Activated naive CD8-positive, alpha-beta T cell treated with anti-CD3 and anti-CD28 coated beads, Interleukin-2, amount 10 ng/mL, durations not matched to agents 7 days and 5 days (primary cell): ENCODE data around the gene CSNK1G2. TPM values are rescaled to one million over a fixed set of nuclear protein-coding genes. Genes with fewer than 3 reads are reported as not detected.

Source experiments
- ATAC-seq: fragments of 150-1000 bp; cut with Tn5 transposase; one replicate; pipeline ENCODE4 v1.10.0; 2021; ENCODE audit warnings: low read depth, moderate library complexity
- POLR2A ChIA-PET: fragments of 350-600 bp; sonication (Branson Sonifier 250); formaldehyde crosslinking; loops from one replicate; lab custom pipeline; 2021; ENCODE audit warnings: antibody characterized with exemption; lab: Charles Lee
- DNase-seq: peaks from one replicate; pipeline ENCODE4 v3.0.0; 2021
- H3K27ac Mint-ChIP-seq: one replicate; pipeline ENCODE4 v1.8.0; 2022; ENCODE audit warnings: mild to moderate bottlenecking, mixed read lengths
- H3K27me3 Mint-ChIP-seq: one replicate; pipeline ENCODE4 v1.8.0; 2022; ENCODE audit warnings: mild to moderate bottlenecking, moderate library complexity, mixed read lengths
- H3K36me3 Mint-ChIP-seq: one replicate; pipeline ENCODE4 v1.8.0; 2021; ENCODE audit warnings: mild to moderate bottlenecking, mixed read lengths
- H3K4me1 Mint-ChIP-seq: one replicate; pipeline ENCODE4 v1.8.0; 2021; ENCODE audit warnings: mixed read lengths
- H3K4me3 Mint-ChIP-seq: one replicate; pipeline ENCODE4 v1.8.0; 2022; ENCODE audit warnings: mild to moderate bottlenecking, moderate library complexity, mixed read lengths
- H3K9me3 Mint-ChIP-seq: one replicate; pipeline ENCODE4 v1.8.0; 2021; ENCODE audit warnings: mixed read lengths
- total RNA-seq, 2 experiments: library from RNA; stranded (reverse); gene quantifications; one replicate each; pipeline ENCODE4 v1.2.3, GENCODE V29; 2021

The CSNK1G2 gene
- total RNA-seq, 2 experiments from 2014 or later, result 127 to 134 TPM

- no peaks in the 10 kb centered on the region for H3K9me3 Mint-ChIP-seq
- DNase-seq, result no peak
- H3K27ac Mint-ChIP-seq, result no peak overlapping the region
- peaks cover 2% of the 10 kb centered on the region for H3K27me3 Mint-ChIP-seq
- POLR2A ChIA-PET, result interaction anchor here (0.8 to 1.1 kb wide), 2 partner anchors 19 to 26 kb away, joined by 3 read pairs; no protein-coding TSS in a partner anchor
- peak; percentile 6 for ATAC-seq
- peaks cover 2% of the 10 kb centered on the region for H3K36me3 Mint-ChIP-seq
- peaks cover 8% of the 10 kb centered on the region for H3K4me1 Mint-ChIP-seq
- no peak overlapping the region for H3K4me3 Mint-ChIP-seq
Measured at GRCh38 chr19:1923319-1923718, 17.7 kb upstream of the CSNK1G2 start.

GRCh38 chr19:1924320-1924961 is 16.5 kb upstream of the CSNK1G2 start:
- no peaks in the 10 kb centered on the region for H3K9me3 Mint-ChIP-seq
- peaks cover 4% of the 10 kb centered on the region for H3K27me3 Mint-ChIP-seq
- H3K36me3 Mint-ChIP-seq, result no peaks in the 10 kb centered on the region
- POLR2A ChIA-PET, result interaction anchor here (1.1 kb wide), 1 partner anchor 18 kb away, joined by 3 read pairs; no protein-coding TSS in a partner anchor
- DNase-seq (no peak), ATAC-seq (no peak)
- H3K4me1 Mint-ChIP-seq, result peaks cover 8% of the 10 kb centered on the region
- H3K27ac Mint-ChIP-seq, result no peak overlapping the region
- no peak overlapping the region for H3K4me3 Mint-ChIP-seq

GRCh38 chr19:1925544-1925943 is 15.4 kb upstream of the CSNK1G2 start:
- peaks cover 11% of the 10 kb centered on the region for H3K4me1 Mint-ChIP-seq
- POLR2A ChIA-PET, result no interaction called here

DNA sequence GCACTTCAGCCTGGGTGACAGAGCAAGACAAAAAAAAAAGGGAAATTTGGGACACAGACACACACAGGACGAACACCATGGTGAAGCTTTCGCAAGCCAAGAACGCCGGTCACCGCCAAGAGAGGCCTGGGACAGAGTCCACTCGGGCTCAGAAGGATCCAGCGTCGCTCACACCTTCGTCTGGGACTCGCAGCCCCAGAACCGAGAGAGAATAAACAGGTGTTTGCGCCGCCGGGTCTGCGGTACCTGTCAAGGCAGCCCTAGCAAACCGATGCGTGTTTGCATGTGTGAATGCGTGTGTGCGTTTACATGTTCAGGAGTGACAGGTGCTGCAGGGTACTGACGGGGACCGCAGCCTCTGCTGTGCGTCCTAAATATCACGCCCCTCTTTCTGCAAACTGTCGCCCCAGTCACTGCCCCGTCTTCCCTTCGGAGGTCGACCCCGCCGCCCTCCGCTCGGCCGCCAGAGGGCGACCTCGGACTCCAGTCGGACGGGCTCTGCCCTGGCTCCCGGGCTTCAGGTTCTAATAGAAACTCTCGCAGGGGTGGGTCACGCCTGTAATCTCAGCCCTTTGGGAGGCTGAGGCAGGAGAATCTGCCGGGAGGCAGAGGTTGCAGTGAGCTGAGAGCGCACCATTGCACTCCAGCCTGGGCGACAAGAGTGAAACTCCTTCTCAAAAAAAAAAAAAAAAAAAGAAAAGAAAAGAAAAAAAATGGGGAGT is 11.8 kb upstream of the CSNK1G2 start:
- Mint-ChIP-seq H3K9me3 (peaks cover 12% of the 10 kb centered on the region), H3K36me3 (peaks cover 10% of the 10 kb centered on the region), H3K4me3 (peak overlapping the region; percentile 78), H3K27me3 (peaks cover 14% of the 10 kb centered on the region), H3K27ac (peak overlapping the region; percentile 56), H3K4me1 (peaks cover 11% of the 10 kb centered on the region)
- ATAC-seq, result peak; percentile 91
- POLR2A ChIA-PET, result interaction anchor here (0.7 to 1.8 kb wide), 4 partner anchors 26 to 465 kb away, joined by 3 to 7 read pairs (median 4); no protein-coding TSS in a partner anchor
- peak; percentile 92 for DNase-seq

More at GRCh38 chr19:1925544-1925943, 15.4 kb upstream of the CSNK1G2 start:
- no peak for ATAC-seq
- Mint-ChIP-seq H3K27ac (no peak overlapping the region), H3K4me3 (no peak overlapping the region), H3K9me3 (no peaks in the 10 kb centered on the region), H3K27me3 (peaks cover 7% of the 10 kb centered on the region), H3K36me3 (no peaks in the 10 kb centered on the region)
- DNase-seq, result no peak

- Mint-ChIP-seq H3K27ac (no peak overlapping the region), H3K4me3 (no peak overlapping the region), H3K36me3 (peaks cover 16% of the 10 kb centered on the region), H3K9me3 (peaks cover 16% of the 10 kb centered on the region), H3K27me3 (peaks cover 13% of the 10 kb centered on the region), H3K4me1 (peaks cover 13% of the 10 kb centered on the region)
- ATAC-seq, result no peak
- no peak for DNase-seq
- POLR2A ChIA-PET, result interaction anchor here (1.8 kb wide), 1 partner anchor 35 kb away, joined by 3 read pairs; no protein-coding TSS in a partner anchor
Measured at GRCh38 chr19:1931445-1931844, 9.5 kb upstream of the CSNK1G2 start.

GRCh38 chr19:1932395-1932794 is 8.6 kb upstream of the CSNK1G2 start:
- Mint-ChIP-seq H3K27ac (no peak overlapping the region), H3K4me3 (no peak overlapping the region), H3K27me3 (peaks cover 15% of the 10 kb centered on the region)

GRCh38 chr19:1933244-1933643 is 7.7 kb upstream of the CSNK1G2 start:
- Mint-ChIP-seq H3K27ac (no peak overlapping the region), H3K4me1 (peaks cover 7% of the 10 kb centered on the region), H3K36me3 (peaks cover 19% of the 10 kb centered on the region), H3K27me3 (peaks cover 15% of the 10 kb centered on the region), H3K4me3 (no peak overlapping the region), H3K9me3 (peaks cover 16% of the 10 kb centered on the region)
- POLR2A ChIA-PET, result interaction anchor here (0.6 to 1.8 kb wide), 2 partner anchors 30 to 36 kb away, joined by 3 to 5 read pairs; no protein-coding TSS in a partner anchor
- DNase-seq, result no peak
- ATAC-seq, result no peak

More at GRCh38 chr19:1932395-1932794, 8.6 kb upstream of the CSNK1G2 start:
- H3K36me3 Mint-ChIP-seq, result peaks cover 19% of the 10 kb centered on the region
- POLR2A ChIA-PET, result interaction anchor here (0.6 to 1.8 kb wide), 4 partner anchors 29 to 79 kb away, joined by 3 to 6 read pairs (median 4); no protein-coding TSS in a partner anchor
- DNase-seq, result no peak
- H3K9me3 Mint-ChIP-seq, result peaks cover 16% of the 10 kb centered on the region
- no peak for ATAC-seq
- H3K4me1 Mint-ChIP-seq, result peaks cover 13% of the 10 kb centered on the region

DNA sequence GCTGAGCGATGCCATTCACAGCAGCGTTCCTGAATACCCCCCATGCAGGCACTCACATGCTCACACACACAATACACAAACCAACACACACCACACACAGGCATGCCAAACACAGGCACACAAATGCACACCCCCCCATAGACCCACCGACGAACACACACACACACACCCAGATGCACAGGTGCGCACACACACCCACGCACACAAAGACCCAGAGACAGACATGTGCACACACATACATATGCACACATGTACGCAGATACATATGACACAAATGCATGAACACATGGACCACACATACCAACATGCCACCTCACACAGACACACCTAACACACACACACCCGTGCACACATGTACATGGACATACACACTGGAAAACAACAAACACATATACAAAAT is 7.0 kb upstream of the CSNK1G2 start:
- Mint-ChIP-seq H3K27me3 (peaks cover 13% of the 10 kb centered on the region), H3K4me1 (peaks cover 7% of the 10 kb centered on the region), H3K9me3 (peaks cover 16% of the 10 kb centered on the region), H3K4me3 (no peak overlapping the region), H3K36me3 (peaks cover 19% of the 10 kb centered on the region), H3K27ac (no peak overlapping the region)
- no peak for DNase-seq
- ATAC-seq, result no peak
- POLR2A ChIA-PET, result no interaction called here

DNA sequence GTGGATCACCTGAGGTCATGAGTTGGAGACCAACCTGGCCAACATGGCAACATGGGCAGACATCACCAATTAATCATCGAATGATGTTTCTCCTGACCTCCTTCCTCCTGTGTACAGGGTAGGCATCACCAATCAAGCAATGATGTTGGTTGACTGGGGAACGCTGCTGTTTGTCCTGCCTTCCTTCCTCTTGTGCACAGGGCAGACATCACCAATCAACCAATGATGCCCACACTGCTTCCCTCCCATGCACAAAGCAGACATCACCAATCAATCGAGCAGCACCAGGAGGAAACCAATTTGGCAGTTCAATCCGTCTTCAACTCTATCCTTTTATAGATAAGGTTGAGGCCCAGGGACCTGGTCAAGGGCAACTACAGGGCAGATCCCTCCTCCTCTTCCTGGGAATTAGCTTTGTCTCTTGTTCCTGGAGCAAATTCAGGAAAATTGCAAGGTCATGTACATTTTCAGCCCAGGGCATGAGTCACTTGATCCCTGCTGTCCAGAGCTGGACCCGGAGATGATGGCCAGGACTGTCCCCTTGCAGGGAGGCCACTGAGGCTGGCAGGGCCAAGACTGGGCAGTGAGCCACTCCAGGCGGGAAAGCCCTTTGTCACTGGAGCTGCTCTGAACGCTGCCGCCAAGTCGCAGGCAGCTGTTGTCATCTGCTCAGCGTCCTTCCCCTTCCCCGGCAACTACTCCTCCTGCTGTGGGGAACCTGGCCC is 5.3 kb upstream of the CSNK1G2 start:
- POLR2A ChIA-PET, result no interaction called here
- ATAC-seq, result peak; percentile 10
- H3K27me3 Mint-ChIP-seq, result peaks cover 9% of the 10 kb centered on the region
- DNase-seq, result no peak
- H3K27ac Mint-ChIP-seq, result no peak overlapping the region
- peaks cover 19% of the 10 kb centered on the region for H3K36me3 Mint-ChIP-seq
- no peak overlapping the region for H3K4me3 Mint-ChIP-seq
- peaks cover 15% of the 10 kb centered on the region for H3K4me1 Mint-ChIP-seq
- peaks cover 16% of the 10 kb centered on the region for H3K9me3 Mint-ChIP-seq

- Mint-ChIP-seq H3K4me1 (peaks cover 15% of the 10 kb centered on the region), H3K4me3 (no peak overlapping the region), H3K9me3 (peaks cover 16% of the 10 kb centered on the region), H3K27ac (peak overlapping the region; percentile 67), H3K36me3 (peaks cover 19% of the 10 kb centered on the region), H3K27me3 (peaks cover 6% of the 10 kb centered on the region)
- DNase-seq (no peak), ATAC-seq (no peak)
- POLR2A ChIA-PET, result no interaction called here
Measured at GRCh38 chr19:1936430-1936829, 4.5 kb upstream of the CSNK1G2 start.

DNA sequence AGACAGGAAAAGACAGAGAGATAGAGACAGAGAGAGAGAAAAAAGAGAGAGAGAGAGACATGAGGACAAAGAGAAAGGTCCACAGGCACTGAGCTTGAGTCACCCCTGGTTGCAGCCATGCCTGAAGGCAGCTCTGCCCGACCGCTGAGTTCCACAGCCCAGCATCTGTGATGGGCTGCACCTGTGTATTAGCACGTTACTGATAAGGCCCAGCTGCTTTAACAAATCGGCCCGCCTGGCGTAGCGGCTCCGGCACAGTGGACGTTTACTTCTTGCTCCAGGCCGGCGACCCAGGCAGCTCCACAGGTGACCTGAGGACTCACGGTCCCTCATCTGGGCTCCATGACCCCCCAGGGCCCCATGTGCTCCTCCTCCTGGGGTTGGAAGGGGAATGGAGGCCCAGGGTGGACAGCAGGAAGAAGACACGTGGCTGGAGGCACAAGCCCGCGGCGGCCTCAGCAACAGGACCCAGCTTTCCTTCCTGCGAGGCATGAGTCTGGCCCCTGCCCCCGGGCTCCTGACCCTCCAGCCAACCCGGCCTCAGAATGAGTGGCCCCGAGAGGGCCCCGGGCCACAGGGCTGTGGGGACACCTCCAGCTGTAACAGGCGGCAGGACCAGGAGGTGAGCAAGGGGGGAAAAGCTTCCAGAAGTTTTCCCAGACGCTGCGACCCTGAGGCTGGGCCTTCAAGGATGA is 3.9 kb upstream of the CSNK1G2 start:
- ATAC-seq (no peak), DNase-seq (no peak)
- peaks cover 12% of the 10 kb centered on the region for H3K9me3 Mint-ChIP-seq
- no peak overlapping the region for H3K4me3 Mint-ChIP-seq
- POLR2A ChIA-PET, result no interaction called here
- H3K36me3 Mint-ChIP-seq, result peaks cover 14% of the 10 kb centered on the region
- H3K27me3 Mint-ChIP-seq, result peaks cover 6% of the 10 kb centered on the region
- peak overlapping the region; percentile 67 for H3K27ac Mint-ChIP-seq
- peaks cover 15% of the 10 kb centered on the region for H3K4me1 Mint-ChIP-seq

- POLR2A ChIA-PET, result interaction anchor here (0.7 to 1.2 kb wide), 2 partner anchors 42 to 124 kb away, joined by 6 read pairs; no protein-coding TSS in a partner anchor
- Mint-ChIP-seq H3K4me1 (peaks cover 18% of the 10 kb centered on the region), H3K27me3 (peaks cover 3% of the 10 kb centered on the region), H3K4me3 (no peak overlapping the region), H3K36me3 (peaks cover 14% of the 10 kb centered on the region), H3K27ac (no peak overlapping the region), H3K9me3 (peaks cover 9% of the 10 kb centered on the region)
- DNase-seq (no peak), ATAC-seq (no peak)
Measured at GRCh38 chr19:1938071-1938470, 2.9 kb upstream of the CSNK1G2 start.
